Vagina (tissue), 2 donors: ENCODE data around the gene CCL11.

Source experiments
- CTCF ChIP-seq, 3 experiments: fragments of 450-650 bp in 2 of 3; fragments of 200-600 bp in 1 of 3; sonication (generic) in 1 of 3; IDR thresholded peaks; one replicate each; pipeline ENCODE4 v1.5.1; 2017 to 2019; ENCODE audit warnings: antibody characterized with exemption in 3 of 3, mild to moderate bottlenecking in 2 of 3, moderate library complexity in 2 of 3
- POLR2A ChIP-seq, 2 donors: fragments of 450-650 bp; IDR thresholded peaks; one replicate each; pipeline ENCODE4 v1.6.1; 2017; ENCODE audit warnings: antibody characterized with exemption in 2 of 2, mild to moderate bottlenecking in 2 of 2, moderate library complexity in 2 of 2

- TF ChIP-seq CTCF (IDR thresholded peaks at IDR 0.05) (no peak), POLR2A (IDR thresholded peaks at IDR 0.05) (no peak)
Measured at GRCh38 chr17:34308371-34308770, 22.8 kb downstream of the CCL11 start.
